ENCODE measurements around the gene PYCARD.
"Not testable (repeated sequence)": the region's sequence is repeated elsewhere in the genome, so short reads cannot be mapped to it uniquely, and the experiment has no call there.

PYCARD gene

GRCh38 chr16:31202414-31203375 is at the start of gene PYCARD:
Gene PYCARD (minus strand): TSS chr16:31202760. CDS start chr16:31202690, 70 bp downstream.
- DNase-seq, result peak; percentile 59

- no peak for DNase-seq
These were observed 48.9 kb upstream of the PYCARD start for GRCh38 chr16:31251435-31251834.

- DNase-seq, result no peak
These were observed 48.3 kb upstream of the PYCARD start for GRCh38 chr16:31250782-31251384.

GRCh38 chr16:31248344-31248743 is 45.8 kb upstream of the PYCARD start:
- DNase-seq, result no peak

GRCh38 chr16:31246296-31246695 is 43.7 kb upstream of the PYCARD start:
- DNase-seq, result no peak

- not testable (repeated sequence) for DNase-seq
These were observed 43.0 kb upstream of the PYCARD start for GRCh38 chr16:31245598-31245997.

DNA sequence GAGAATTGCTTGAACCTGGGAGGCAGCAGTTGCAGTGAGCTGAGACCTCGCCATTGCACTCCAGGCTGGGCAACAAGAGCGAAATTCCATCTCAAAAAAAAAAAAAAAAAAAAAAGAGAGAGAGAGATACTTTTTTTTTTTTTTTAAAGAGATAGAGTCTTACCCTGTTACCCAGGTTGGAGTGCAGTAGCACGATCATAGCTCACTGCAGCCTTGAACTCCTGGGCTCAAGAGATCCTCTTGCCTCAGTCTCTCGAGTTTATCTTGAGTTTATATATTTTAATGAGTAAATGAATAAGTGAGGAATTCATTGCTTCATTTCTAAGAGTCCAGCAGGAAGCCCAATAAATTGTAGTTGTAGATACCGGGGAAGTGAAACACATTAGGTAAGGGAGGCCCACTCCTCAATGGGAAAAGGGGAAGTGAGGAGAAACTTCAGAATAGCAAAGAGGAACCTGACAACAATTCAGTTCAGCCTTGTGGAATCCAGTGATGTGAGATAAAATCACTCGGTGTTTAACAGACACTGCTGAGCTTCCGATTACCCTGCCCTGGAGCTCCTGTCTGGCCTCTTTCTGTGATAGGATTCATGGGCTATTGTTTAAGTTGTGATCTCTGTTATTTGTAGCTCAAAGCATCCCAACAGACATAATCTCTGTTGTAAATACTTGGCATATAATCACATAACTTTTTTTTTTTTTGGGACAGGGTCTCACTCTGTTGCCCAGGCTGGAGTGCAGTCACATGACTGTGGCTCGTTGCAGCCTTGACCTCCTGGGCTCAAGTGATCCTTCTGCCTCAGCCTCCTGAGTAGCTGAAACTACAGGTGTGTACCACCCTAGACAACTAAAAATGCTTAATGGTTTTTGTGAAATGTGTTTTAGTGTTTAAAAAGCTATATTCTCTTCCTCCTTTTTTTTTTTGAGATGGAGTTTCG is 41.4 kb upstream of the PYCARD start:
- no peak for DNase-seq

DNA sequence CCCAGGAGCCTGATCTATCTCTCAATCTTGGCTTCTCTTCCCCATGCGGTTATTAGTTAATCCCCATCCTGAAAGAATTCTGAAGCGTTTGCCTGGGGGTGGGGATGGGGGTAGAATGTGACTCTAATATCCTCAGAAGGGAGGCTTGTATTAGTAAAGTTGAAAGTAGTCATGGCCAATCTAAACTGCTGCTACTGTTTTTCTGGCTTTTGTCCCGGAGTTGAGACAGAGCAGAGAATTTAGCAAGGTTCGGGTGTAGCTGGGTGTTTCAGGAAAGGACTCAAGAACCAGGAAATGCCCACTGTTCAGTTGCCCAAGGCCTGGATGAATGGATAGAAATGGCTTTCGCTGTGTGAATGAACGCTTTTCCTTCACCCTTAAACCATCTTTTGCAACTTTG is 39.6 kb upstream of the PYCARD start:
- no peak for DNase-seq

DNA sequence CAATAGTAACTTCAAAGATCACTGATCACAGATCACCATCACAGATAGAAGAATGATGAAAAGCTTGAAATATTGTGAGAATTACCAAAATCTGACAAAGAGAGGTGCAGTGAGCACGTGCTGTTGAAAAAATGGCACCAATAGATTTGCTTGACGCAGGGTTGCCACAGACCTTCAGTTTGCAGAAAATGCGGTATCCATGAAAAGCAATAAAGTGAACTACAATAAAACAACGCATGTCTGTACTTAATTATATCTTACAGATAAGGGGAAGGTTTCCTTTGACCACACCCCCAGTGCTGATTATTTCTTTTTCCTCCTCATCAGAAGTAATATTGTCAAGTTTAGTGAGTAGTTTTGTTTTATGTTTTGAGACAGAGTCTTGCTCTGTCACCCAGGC is 35.5 kb upstream of the PYCARD start:
- DNase-seq, result no peak

GRCh38 chr16:31229501-31229900 is 26.9 kb upstream of the PYCARD start:
- no peak for DNase-seq

DNA sequence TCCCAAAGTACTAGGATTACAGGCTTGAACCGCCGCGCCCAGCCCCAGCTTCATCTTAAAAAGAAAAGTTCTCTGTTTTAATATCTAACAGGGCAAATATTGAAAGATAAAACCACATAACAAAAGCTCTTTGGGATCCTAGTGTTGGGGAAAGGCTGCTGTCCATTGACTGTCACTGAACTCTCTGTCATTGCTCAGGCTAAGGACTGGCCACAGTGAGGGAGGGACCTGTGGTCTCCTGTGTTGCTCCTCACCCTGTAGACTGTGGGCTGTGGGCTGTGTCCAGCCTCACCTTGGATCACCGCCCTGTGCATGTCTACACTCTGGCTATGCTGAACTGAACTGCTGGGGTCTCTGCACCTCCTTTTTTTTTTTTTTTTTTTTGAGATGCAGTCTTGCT is 25.6 kb upstream of the PYCARD start:
- DNase-seq, result no peak

GRCh38 chr16:31225193-31225592 is 22.6 kb upstream of the PYCARD start:
- DNase-seq, result no peak

DNA sequence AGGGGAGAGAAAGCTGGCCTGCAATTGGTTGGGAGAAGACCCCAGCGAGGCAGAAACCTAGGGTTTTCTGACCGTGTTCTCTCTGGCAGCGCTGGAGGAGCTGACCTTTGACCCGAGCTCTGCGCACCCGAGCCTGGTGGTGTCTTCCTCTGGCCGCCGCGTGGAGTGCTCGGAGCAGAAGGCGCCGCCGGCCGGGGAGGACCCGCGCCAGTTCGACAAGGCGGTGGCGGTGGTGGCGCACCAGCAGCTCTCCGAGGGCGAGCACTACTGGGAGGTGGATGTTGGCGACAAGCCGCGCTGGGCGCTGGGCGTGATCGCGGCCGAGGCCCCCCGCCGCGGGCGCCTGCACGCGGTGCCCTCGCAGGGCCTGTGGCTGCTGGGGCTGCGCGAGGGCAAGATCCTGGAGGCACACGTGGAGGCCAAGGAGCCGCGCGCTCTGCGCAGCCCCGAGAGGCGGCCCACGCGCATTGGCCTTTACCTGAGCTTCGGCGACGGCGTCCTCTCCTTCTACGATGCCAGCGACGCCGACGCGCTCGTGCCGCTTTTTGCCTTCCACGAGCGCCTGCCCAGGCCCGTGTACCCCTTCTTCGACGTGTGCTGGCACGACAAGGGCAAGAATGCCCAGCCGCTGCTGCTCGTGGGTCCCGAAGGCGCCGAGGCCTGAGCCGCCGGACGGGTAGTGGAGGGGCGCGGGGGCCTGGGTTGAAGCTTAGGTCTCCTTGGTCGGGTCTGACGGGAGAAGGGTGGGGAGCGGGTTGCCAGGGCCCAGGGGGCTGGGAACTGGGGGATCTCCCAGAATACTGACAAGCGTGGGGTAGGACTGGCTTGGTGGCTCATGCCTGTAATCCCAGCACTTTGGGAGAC is 21.8 kb upstream of the PYCARD start:
- no peak for DNase-seq

DNA sequence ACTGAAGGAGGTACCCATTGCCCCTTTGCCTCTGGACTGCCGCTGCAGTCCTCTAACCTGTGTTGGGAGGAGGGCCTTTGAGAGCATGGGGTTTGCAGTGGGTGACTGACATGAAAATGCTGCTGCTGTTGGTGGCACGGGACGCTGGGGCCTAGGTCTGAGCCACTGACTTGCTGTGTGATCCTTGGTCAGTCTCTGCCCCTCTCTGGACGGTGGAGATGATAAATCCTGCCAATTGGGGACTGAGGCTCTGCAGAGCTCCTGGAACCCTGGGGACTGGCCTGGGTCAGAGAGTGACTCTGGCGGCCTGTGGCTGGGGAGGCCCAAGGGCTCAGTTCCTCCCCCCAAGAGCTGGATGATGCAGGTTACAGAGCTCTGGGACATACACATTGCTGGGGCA is 20.5 kb upstream of the PYCARD start:
- no peak for DNase-seq

GRCh38 chr16:31221357-31222160 is 19.0 kb upstream of the PYCARD start:
- DNase-seq, result no peak

DNA sequence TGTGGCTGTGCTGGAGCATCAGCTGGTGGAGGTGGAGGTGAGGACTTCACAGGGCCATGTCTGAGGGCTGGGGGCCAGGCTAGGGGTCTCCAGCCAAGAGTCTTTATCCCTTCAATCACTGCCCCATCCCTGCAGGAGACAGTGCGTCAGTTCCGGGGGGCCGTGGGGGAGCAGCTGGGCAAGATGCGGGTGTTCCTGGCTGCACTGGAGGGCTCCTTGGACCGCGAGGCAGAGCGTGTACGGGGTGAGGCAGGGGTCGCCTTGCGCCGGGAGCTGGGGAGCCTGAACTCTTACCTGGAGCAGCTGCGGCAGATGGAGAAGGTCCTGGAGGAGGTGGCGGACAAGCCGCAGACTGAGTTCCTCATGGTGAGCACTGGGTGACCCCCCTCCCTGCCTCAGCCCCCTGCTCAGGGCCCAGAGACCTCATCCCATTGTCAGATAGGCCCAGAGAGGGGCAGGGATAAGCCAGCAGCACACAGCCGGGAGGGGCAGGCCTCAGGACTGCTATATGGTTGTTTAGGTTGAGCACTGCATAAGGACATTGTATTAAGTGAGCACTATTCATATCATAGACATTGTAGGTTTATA is 16.7 kb upstream of the PYCARD start:
- no peak for DNase-seq

DNA sequence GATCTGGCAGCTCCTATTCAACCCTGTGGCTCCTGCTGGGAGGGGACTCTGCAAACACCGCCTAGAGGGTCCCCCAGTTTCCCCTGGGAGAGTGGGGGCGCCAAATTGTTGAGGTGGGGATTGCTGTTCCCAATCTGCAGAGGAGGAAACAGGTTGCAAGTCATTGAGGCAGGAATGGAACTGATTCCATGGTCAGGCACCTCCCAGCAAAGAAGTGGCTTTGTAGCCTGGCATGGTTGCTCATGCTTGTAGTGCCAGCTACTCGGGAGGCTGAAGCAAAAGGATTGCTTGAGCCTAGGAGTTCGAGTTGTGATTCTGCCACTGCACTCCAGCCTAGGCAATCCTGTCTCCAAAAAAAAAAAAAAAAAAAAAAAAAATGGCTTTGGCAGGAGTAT is 14.6 kb upstream of the PYCARD start:
- DNase-seq, result no peak

DNA sequence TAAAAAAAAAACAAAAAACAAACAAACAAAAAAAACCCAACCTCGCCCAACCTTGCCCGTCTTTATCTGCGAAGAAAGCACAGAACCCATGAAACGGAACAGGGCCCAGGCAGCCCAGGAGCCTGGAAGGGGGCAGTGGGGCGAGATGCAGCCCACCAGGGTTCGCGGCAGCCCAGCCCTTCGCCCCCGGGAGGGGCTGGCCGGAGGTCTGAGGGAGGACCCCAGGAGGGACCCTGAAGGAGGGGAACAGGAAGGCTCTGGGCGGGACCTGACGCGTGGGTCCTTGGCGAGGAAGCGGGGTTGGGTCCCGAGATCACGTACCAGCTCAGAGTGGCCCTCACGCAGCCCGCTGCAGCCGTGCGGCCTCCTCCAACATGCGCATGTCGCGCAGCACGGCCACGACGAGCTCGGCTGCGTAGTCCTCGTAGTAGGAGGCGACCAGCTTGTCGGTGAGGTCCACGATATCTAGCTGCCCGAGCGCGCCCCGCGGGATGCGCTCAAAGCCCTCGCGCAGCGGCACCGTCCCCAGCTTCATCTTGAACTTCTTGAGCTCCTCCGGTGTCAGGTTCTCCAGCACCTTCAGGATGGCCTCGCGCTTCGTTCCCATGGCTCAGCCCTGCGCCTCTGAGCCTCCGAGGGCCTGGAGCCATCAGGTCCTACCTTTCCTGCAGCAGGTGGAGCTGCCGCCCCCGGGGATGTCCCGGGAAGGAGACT is 14.0 kb upstream of the PYCARD start, which contains the start of gene PYDC1:
PYDC1 (minus strand) TSS at position 714 of the 714 bp plus-strand sequence; CDS start at position 607, 107 bp downstream.
- no peak for DNase-seq

DNA sequence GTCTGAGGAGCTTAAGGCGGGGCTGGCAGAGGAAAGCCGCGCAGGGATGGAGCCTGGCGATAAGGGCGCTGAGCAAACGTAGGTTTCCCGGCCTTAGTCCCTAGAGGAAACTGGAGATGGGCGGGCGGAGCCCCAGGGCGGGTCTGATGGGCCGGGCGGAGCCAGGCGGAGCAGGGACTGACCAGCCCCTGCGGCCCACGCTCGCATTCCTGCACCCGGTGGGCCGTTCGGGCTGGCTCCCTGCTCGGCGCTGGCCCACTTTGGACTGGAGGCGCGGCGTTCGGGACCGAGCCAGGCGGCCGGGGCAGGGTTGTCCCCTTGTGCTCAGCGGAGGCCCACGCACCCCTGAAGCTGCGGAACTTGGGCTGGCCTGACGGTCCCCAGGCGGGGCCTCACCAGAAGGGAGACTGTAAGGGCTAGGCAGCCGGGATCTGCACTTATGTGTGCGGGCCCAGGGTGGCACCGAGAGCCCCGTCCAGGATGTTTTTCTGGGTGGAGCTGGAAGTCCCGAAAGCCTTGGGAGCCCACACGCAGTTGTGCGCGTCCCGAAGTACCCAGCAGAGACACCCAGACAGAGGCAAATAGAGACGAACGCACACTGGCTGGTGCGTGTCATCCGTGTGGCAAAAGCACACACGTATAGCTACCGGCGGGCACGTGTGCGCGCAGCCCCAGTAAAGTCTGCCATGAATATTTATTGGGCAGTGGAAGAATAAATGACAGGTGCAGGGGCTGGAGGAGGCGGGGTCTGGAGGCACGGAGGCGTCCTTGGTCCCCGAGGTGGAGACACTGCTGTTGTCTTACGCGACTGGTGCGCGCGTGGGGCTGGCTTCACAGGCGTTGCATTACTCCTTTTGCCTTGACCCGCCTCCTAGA is 13.0 kb upstream of the PYCARD start:
- DNase-seq, result peak; percentile 41
